Peyer's patch (tissue), 4 donors: Measurements from ENCODE around the gene TNFRSF14. TPM values are rescaled to one million over a fixed set of nuclear protein-coding genes. Genes with fewer than 3 reads are reported as not detected.

Source experiments
- DNase-seq, 3 donors: peaks; one replicate each; pipeline ENCODE4 v3.0.0-alpha.2; 2017 to 2019
- H3K27ac ChIP-seq, 4 donors: fragments of 200-600 bp; sonication (generic); one replicate each; pipeline ENCODE4 v1.5.1; 2016 to 2019
- H3K27me3 ChIP-seq, 2 donors: fragments of 200-600 bp; sonication (generic); one replicate each; pipeline ENCODE4 v1.5.1; 2019
- H3K36me3 ChIP-seq, 3 donors: fragments of 200-600 bp; sonication (generic); one replicate each; pipeline ENCODE4 v1.5.1; 2016 to 2019
- H3K4me1 ChIP-seq, 4 donors: fragments of 200-600 bp; sonication (generic); one replicate each; pipeline ENCODE4 v1.5.1; 2016 to 2019
- H3K4me3 ChIP-seq, 4 donors: fragments of 200-600 bp; sonication (generic); 1 replicate in 3 of 4; 2 replicates in 1 of 4; pipeline ENCODE4 v1.5.1; 2016 to 2019; ENCODE audit warnings: mild to moderate bottlenecking in 1 of 4
- H3K9me3 ChIP-seq, 4 donors: fragments of 200-600 bp; sonication (generic); one replicate each; pipeline ENCODE4 v1.5.1; 2016 to 2019; ENCODE audit warnings: mild to moderate bottlenecking in 1 of 4
- CTCF ChIP-seq, 6 experiments: fragments of 450-650 bp in 4 of 6; fragments of 200-600 bp in 2 of 6; sonication (generic) in 1 of 6; IDR thresholded peaks; one replicate each; pipeline ENCODE4 v1.5.1; 2017 to 2019; ENCODE audit warnings: antibody characterized with exemption in 6 of 6, mild to moderate bottlenecking in 3 of 6, moderate library complexity in 1 of 6
- POLR2A ChIP-seq, 2 donors: fragments of 450-650 bp; IDR thresholded peaks; one replicate each; pipeline ENCODE4 v1.5.1; 2017; ENCODE audit warnings: antibody characterized with exemption in 2 of 2, mild to moderate bottlenecking in 2 of 2, moderate library complexity in 2 of 2
- total RNA-seq, 4 donors: library from RNA; depleted of rRNA; stranded (reverse); fragments of >200 nt; gene quantifications; one replicate each; pipeline ENCODE4 v1.1.0, GENCODE V29; 2016

The TNFRSF14 gene
- total RNA-seq, 4 donors from 2014 or later = 231 to 532 (median 316) TPM

- TF ChIP-seq POLR2A (IDR thresholded peaks at IDR 0.05) (no peak), CTCF (IDR thresholded peaks at IDR 0.05) (no peak)
- Histone ChIP-seq H3K4me3 (no peak overlapping the region), H3K27ac (no peak overlapping the region), H3K27me3 (no peaks in the 10 kb centered on the region), H3K9me3 (no peaks in the 10 kb centered on the region), H3K36me3 (peaks cover 0 to 2% (median 0%) of the 10 kb centered on the region in 3 donors), H3K4me1 (peaks cover 0 to 19% (median 0%) of the 10 kb centered on the region in 4 donors)
- peak in 1 of 3 donors; percentile 44 for DNase-seq
Observed at GRCh38 chr1:2594641-2595131, 38.5 kb downstream of the TNFRSF14 start.

- Histone ChIP-seq H3K36me3 (no peaks in the 10 kb centered on the region), H3K4me1 (peaks cover 0 to 19% (median 0%) of the 10 kb centered on the region in 4 donors), H3K4me3 (no peak overlapping the region), H3K9me3 (no peaks in the 10 kb centered on the region), H3K27me3 (no peaks in the 10 kb centered on the region), H3K27ac (no peak overlapping the region)
- no peak for TF ChIP-seq POLR2A (IDR thresholded peaks at IDR 0.05)
- TF ChIP-seq CTCF (IDR thresholded peaks at IDR 0.05) = no peak
- DNase-seq = peak in 2 of 3 donors; percentile 40 to 41
Observed at GRCh38 chr1:2595261-2595811, 39.2 kb downstream of the TNFRSF14 start.

- TF ChIP-seq CTCF (IDR thresholded peaks at IDR 0.05) (no peak), POLR2A (IDR thresholded peaks at IDR 0.05) (no peak)
- DNase-seq = peak in 1 of 3 donors; percentile 41
- Histone ChIP-seq H3K27ac (no peak overlapping the region), H3K27me3 (no peaks in the 10 kb centered on the region), H3K4me3 (no peak overlapping the region), H3K4me1 (peaks cover 0 to 19% (median 0%) of the 10 kb centered on the region in 4 donors), H3K9me3 (no peaks in the 10 kb centered on the region), H3K36me3 (no peaks in the 10 kb centered on the region)
Observed at GRCh38 chr1:2595812-2596529, 39.8 kb downstream of the TNFRSF14 start.

GRCh38 chr1:2596530-2597333 is 40.6 kb downstream of the TNFRSF14 start:
- Histone ChIP-seq H3K27me3 (no peaks in the 10 kb centered on the region), H3K9me3 (no peaks in the 10 kb centered on the region), H3K36me3 (no peaks in the 10 kb centered on the region), H3K4me1 (peaks cover 0 to 19% (median 0%) of the 10 kb centered on the region in 4 donors), H3K27ac (no peak overlapping the region), H3K4me3 (no peak overlapping the region)
- peak in 1 of 3 donors; percentile 40 for DNase-seq
- no peak for TF ChIP-seq POLR2A (IDR thresholded peaks at IDR 0.05)
- TF ChIP-seq CTCF (IDR thresholded peaks at IDR 0.05) = no peak

- Histone ChIP-seq H3K9me3 (no peaks in the 10 kb centered on the region), H3K27me3 (no peaks in the 10 kb centered on the region), H3K4me3 (no peak overlapping the region), H3K27ac (no peak overlapping the region), H3K4me1 (peaks cover 0 to 15% (median 0%) of the 10 kb centered on the region in 4 donors), H3K36me3 (no peaks in the 10 kb centered on the region)
- TF ChIP-seq CTCF (IDR thresholded peaks at IDR 0.05) (no peak), POLR2A (IDR thresholded peaks at IDR 0.05) (no peak)
- no peak for DNase-seq
Observed at GRCh38 chr1:2597441-2598328, 41.5 kb downstream of the TNFRSF14 start.
